Prostate gland (tissue), 2 donors: Measurements from ENCODE around the gene ADIPOQ.
"Not testable (repeated sequence)": the region's sequence is repeated elsewhere in the genome, so short reads cannot be mapped to it uniquely, and the experiment has no call there.

Experiments
- CTCF ChIP-seq, 4 experiments: fragments of 200-600 bp in 2 of 4; fragments of 450-650 bp in 2 of 4; sonication (generic) in 2 of 4; IDR thresholded peaks; 1 replicate in 3 of 4; 2 replicates in 1 of 4; pipeline ENCODE4 v1.5.1; 2016 to 2019; ENCODE audit warnings: antibody characterized with exemption in 4 of 4, mild to moderate bottlenecking in 2 of 4, moderate library complexity in 2 of 4
- POLR2A ChIP-seq: fragments of 450-650 bp; IDR thresholded peaks from one replicate; pipeline ENCODE4 v1.6.1; 2016; ENCODE audit warnings: antibody characterized with exemption, mild to moderate bottlenecking
- POLR2AphosphoS5 ChIP-seq: sonication (generic); formaldehyde crosslinking; IDR thresholded peaks from one replicate; pipeline ENCODE4 v1.6.1; 2017; ENCODE audit warnings: antibody characterized with exemption

GRCh38 chr3:186893071-186893470, 50.6 kb downstream of the ADIPOQ start:
- TF ChIP-seq CTCF (IDR thresholded peaks at IDR 0.05); POLR2A; POLR2AphosphoS5: not testable (repeated sequence)
